SK-N-SH (cell line): Measurements from ENCODE around the gene VENTX. TPM values are rescaled to one million over a fixed set of nuclear protein-coding genes. Genes with fewer than 3 reads are reported as not detected.

ENCODE experiments used
- CTCF ChIA-PET: fragments of 300-600, 350-600 bp; formaldehyde crosslinking; extraction: SDS; loops from one replicate; lab custom pipeline; 2021; lab: Yijun Ruan, JAX
- POLR2A ChIA-PET: fragments of 350-600 bp; sonication (Branson Sonifier 250); formaldehyde crosslinking; extraction: SDS; loops from one replicate; lab custom pipeline; 2020; ENCODE audit warnings: antibody characterized with exemption, inconsistent platforms; lab: Yijun Ruan, JAX
- DNase-seq: peaks from one replicate; pipeline ENCODE4 v3.0.0; 2012
- H2AFZ ChIP-seq: fragments of 200-600 bp; sonication (generic); 2 replicates; pipeline ENCODE4 v1.8.1; 2016; ENCODE audit warnings: antibody characterized with exemption, mild to moderate bottlenecking, low read depth
- H3F3A ChIP-seq: fragments of 200-600 bp; sonication (generic); replicated peaks from 2 replicates; pipeline ENCODE3; 2016; ENCODE audit warnings: antibody characterized with exemption, mild to moderate bottlenecking; ENCODE audit not compliant: insufficient read depth
- H3K27ac ChIP-seq, 2 experiments: fragments of 200-500 bp in 1 of 2; fragments of 200-600 bp in 1 of 2; sonication (Bioruptor generic) in 1 of 2; sonication (generic), shearing (Covaris generic) in 1 of 2; 2 replicates each; pipeline versions ENCODE4 v1.5.1 to v1.6.1; 2014 to 2016; ENCODE audit warnings: low read depth in 2 of 2, inconsistent platforms in 1 of 2, low read length in 1 of 2, mild to moderate bottlenecking in 1 of 2, mixed read lengths in 1 of 2
- H3K27me3 ChIP-seq: fragments of 200-600 bp; sonication (generic), shearing (Covaris generic); 2 replicates; pipeline ENCODE4 v1.6.1; 2016; ENCODE audit warnings: mixed run types; ENCODE audit not compliant: insufficient read depth
- H3K36me3 ChIP-seq, 2 experiments: fragments of 200-500 bp in 1 of 2; fragments of 200-600 bp in 1 of 2; sonication (Bioruptor generic) in 1 of 2; sonication (generic) in 1 of 2; replicated peaks in 1 of 2; 2 replicates each; pipeline versions ENCODE3 to v1.5.1; 2014 to 2016; ENCODE audit warnings: low read length in 1 of 2, mild to moderate bottlenecking in 1 of 2; ENCODE audit not compliant: insufficient read depth in 2 of 2, control insufficient read depth in 1 of 2
- H3K4me1 ChIP-seq, 2 experiments: fragments of 200-500 bp in 1 of 2; fragments of 200-600 bp in 1 of 2; sonication (Bioruptor generic) in 1 of 2; sonication (generic), shearing (Covaris generic) in 1 of 2; 2 replicates each; pipeline versions ENCODE4 v1.5.1 to v1.6.1; 2014 to 2016; ENCODE audit warnings: low read depth in 1 of 2, low read length in 1 of 2, mixed run types in 1 of 2; ENCODE audit not compliant: insufficient read depth in 2 of 2, control insufficient read depth in 1 of 2
- H3K4me2 ChIP-seq: fragments of 200-600 bp; sonication (generic), shearing (Covaris generic); 2 replicates; pipeline ENCODE4 v1.6.1; 2017; ENCODE audit warnings: mixed run types
- H3K4me3 ChIP-seq, 2 experiments: fragments of 200-500 bp in 1 of 2; fragments of 200-600 bp in 1 of 2; sonication (Bioruptor generic) in 1 of 2; sonication (generic), shearing (Covaris generic) in 1 of 2; 2 replicates each; pipeline versions ENCODE4 v1.5.1 to v1.8.1; 2014 to 2016; ENCODE audit warnings: low read depth in 2 of 2, inconsistent platforms in 1 of 2, low read length in 1 of 2, mild to moderate bottlenecking in 1 of 2, mixed read lengths in 1 of 2, moderate library complexity in 1 of 2
- H3K79me2 ChIP-seq: fragments of 200-600 bp; sonication (generic); 2 replicates; pipeline ENCODE4 v1.8.1; 2017; ENCODE audit warnings: mild to moderate bottlenecking; ENCODE audit not compliant: insufficient read depth
- H3K9ac ChIP-seq: fragments of 200-600 bp; sonication (generic); 2 replicates; pipeline ENCODE4 v1.6.1; 2017; ENCODE audit warnings: mixed run types
- H3K9me2 ChIP-seq: fragments of 200-600 bp; sonication (generic); 2 replicates; pipeline ENCODE4 v1.6.1; 2017; ENCODE audit warnings: mixed run types
- H3K9me3 ChIP-seq: fragments of 200-600 bp; sonication (generic); 2 replicates; pipeline ENCODE4 v1.6.1; 2017; ENCODE audit warnings: mixed run types, mild to moderate bottlenecking, moderate library complexity
- H4K20me1 ChIP-seq: fragments of 200-600 bp; sonication (generic); 2 replicates; pipeline ENCODE4 v1.6.1; 2017; ENCODE audit warnings: mild to moderate bottlenecking, mixed run types; ENCODE audit not compliant: insufficient read depth
- FOXJ3 ChIP-seq: sonication (generic); formaldehyde crosslinking; IDR thresholded peaks from 2 replicates; pipeline ENCODE4 v1.5.1; 2020; ENCODE audit warnings: mild to moderate bottlenecking, missing genetic modification reagents
- GATA2 ChIP-seq: sonication (generic); formaldehyde crosslinking; IDR thresholded peaks from 2 replicates; pipeline ENCODE4 v1.5.0; 2020; ENCODE audit warnings: mild to moderate bottlenecking, missing genetic modification reagents
- JUND ChIP-seq: IDR thresholded peaks from 2 replicates; pipeline ENCODE4 v1.4.0; 2012
- MXI1 ChIP-seq: IDR thresholded peaks from 2 replicates; pipeline ENCODE4 v1.6.1; 2012; ENCODE audit warnings: mild to moderate bottlenecking, low read depth, low read length, improper control_type of control experiment
- NFIC ChIP-seq: IDR thresholded peaks from 2 replicates; pipeline ENCODE4 v1.4.0; 2012; ENCODE audit warnings: borderline replicate concordance
- PBX3 ChIP-seq: IDR thresholded peaks from 2 replicates; pipeline ENCODE4; 2012
- POLR2AphosphoS5 ChIP-seq: IDR thresholded peaks from 2 replicates; pipeline ENCODE4 v1.6.1; 2012; ENCODE audit warnings: low read depth, low read length
- RAD21 ChIP-seq: IDR thresholded peaks from 2 replicates; pipeline ENCODE4 v1.6.1; 2012; ENCODE audit warnings: mild to moderate bottlenecking, low read length
- RCOR1 ChIP-seq: fragments of 150-350 bp; IDR thresholded peaks from 2 replicates; pipeline ENCODE4 v1.6.1; 2017; ENCODE audit warnings: antibody characterized with exemption, low read length
- RFX5 ChIP-seq: IDR thresholded peaks from 2 replicates; pipeline ENCODE4 v1.6.1; 2012; ENCODE audit warnings: mild to moderate bottlenecking, improper control_type of control experiment, low read length
- TEAD4 ChIP-seq: IDR thresholded peaks from 2 replicates; pipeline ENCODE4 v1.4.0; 2012; ENCODE audit warnings: mild to moderate bottlenecking, borderline replicate concordance; ENCODE audit not compliant: insufficient read depth
- YY1 ChIP-seq: IDR thresholded peaks from 2 replicates; pipeline ENCODE4 v1.4.0; 2012; ENCODE audit warnings: low read depth, mild to moderate bottlenecking
- WGBS: methylation state at CpG from one replicate; pipeline ENCODE4 v1.1.6; 2017; ENCODE audit warnings: low lambda C conversion rate; 5-methylcytosine and 5-hydroxymethylcytosine counted together
- polyA plus RNA-seq, 3 experiments: library from polyadenylated mRNA; depleted of rRNA; stranded (reverse); fragments of >200 nt; gene quantifications; 2 replicates each; pipeline ENCODE4 v1.2.3, GENCODE V29; 2012
- TF ChIP-seq, protein P1 (sequence below): IDR thresholded peaks from 2 replicates; pipeline ENCODE4 v1.4.0; 2012; ENCODE audit warnings: low read depth

VENTX gene
- polyA plus RNA-seq, 1 of the 3 experiments (the other 2 are of a cell fraction): not detected

- DNase-seq: no peak
- Histone ChIP-seq H4K20me1 (no peaks in the 10 kb centered on the region), H3K9ac (no peak overlapping the region), H3K9me2 (no peaks in the 10 kb centered on the region), H2AFZ (no peak overlapping the region), H3K4me1 (no peaks in the 10 kb centered on the region), H3K9me3 (no peaks in the 10 kb centered on the region), H3K4me2 (no peak overlapping the region), H3K79me2 (no peaks in the 10 kb centered on the region), H3K36me3 (no peaks in the 10 kb centered on the region), H3K27me3 (0 out of 2 replicates have a peak, but pooled peaks cover 5% of the 10 kb centered on the region), H3F3A (no peaks in the 10 kb centered on the region), H3K4me3 (no peak overlapping the region), H3K27ac (no peak overlapping the region)
- 60% methylated on average over 9 of the region's 15 CpGs for WGBS
- ChIA-PET POLR2A (no interaction called here), CTCF (interaction anchor here (1.2 kb wide), 1 partner anchor 57 kb away, joined by 4 read pairs; no protein-coding TSS in a partner anchor)
- TF ChIP-seq RAD21 (no peak), TEAD4 (no peak), RCOR1 (no peak), NFIC (no peak)
- TF ChIP-seq, protein P1, sequence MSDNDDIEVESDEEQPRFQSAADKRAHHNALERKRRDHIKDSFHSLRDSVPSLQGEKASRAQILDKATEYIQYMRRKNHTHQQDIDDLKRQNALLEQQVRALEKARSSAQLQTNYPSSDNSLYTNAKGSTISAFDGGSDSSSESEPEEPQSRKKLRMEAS: no peak
Measured at GRCh38 chr10:133200621-133201031, 37.0 kb upstream of the VENTX start.

DNA sequence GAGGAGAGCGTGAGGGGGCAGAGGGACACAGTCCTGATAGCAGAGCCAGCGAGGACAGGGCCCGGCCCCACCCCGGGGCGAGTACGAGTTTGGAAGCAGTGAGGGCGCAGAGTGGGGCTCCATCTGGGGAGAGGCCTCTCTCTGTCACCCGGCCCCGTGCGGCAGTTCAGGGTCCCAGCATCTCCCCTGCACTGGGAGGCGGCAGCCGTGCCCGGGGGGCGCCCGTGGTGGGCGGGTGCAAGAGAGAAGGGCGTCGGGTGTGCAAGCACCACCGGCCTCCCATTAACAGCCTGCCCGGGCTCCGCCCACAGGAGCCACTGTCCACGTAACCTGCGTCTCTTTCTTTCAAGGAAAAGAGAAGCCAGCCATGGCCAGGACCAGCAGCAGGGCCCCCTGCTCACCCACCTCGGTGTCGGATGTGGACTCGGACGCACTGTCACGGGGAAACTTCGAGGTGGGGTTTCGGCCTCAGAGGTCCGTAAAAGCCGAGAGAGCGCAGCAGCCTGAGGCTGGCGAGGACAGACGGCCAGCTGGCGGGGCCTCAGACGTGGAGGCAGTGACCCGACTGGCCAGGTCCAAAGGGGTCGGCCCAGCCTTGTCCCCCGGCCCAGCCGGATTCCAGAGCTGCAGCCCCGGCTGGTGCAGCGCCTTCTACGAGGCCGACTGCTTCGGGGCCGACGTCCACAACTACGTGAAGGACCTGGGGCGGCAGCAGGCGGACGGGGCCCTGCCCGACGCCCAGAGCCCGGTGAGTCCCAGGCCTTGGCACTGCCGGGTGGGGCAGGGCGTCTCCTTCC is 36.3 kb upstream of the VENTX start:
- no peak overlapping the region for H3K9ac ChIP-seq
- H3K27ac ChIP-seq: no peak overlapping the region
- no peaks in the 10 kb centered on the region for H3K4me1 ChIP-seq
- H3K27me3 ChIP-seq: 0 out of 2 replicates have a peak, but pooled peaks cover 5% of the 10 kb centered on the region
- no peak for DNase-seq
- no peaks in the 10 kb centered on the region for H3K36me3 ChIP-seq
- no peaks in the 10 kb centered on the region for H3K79me2 ChIP-seq
- H3F3A ChIP-seq: no peaks in the 10 kb centered on the region
- no peak overlapping the region for H3K4me3 ChIP-seq
- no peak overlapping the region for H3K4me2 ChIP-seq
- no peaks in the 10 kb centered on the region for H4K20me1 ChIP-seq
- no peaks in the 10 kb centered on the region for H3K9me2 ChIP-seq
- 83% methylated on average over 12 of the region's 57 CpGs for WGBS
- ChIA-PET CTCF (no interaction called here), POLR2A (no interaction called here)
- H2AFZ ChIP-seq: no peak overlapping the region
- no peak for TF ChIP-seq RFX5
- TF ChIP-seq GATA2 (CRISPR knock-in tag): no peak
- no peak for TF ChIP-seq POLR2AphosphoS5
- no peak for TF ChIP-seq YY1
- no peak for TF ChIP-seq FOXJ3 (CRISPR knock-in tag)
- TF ChIP-seq JUND: no peak
- TF ChIP-seq PBX3: no peak
- TF ChIP-seq MXI1: no peak
- H3K9me3 ChIP-seq: no peaks in the 10 kb centered on the region
